DLD1 (cell line): ENCODE results near the gene NEURL2.

Experiments
- in situ Hi-C: cut with HindIII; loops from 2 replicates; pipeline ENCODE4 v1.10.0; 2017; ENCODE audit warnings: low sequenced_read_pairs

Gene NEURL2

DNA sequence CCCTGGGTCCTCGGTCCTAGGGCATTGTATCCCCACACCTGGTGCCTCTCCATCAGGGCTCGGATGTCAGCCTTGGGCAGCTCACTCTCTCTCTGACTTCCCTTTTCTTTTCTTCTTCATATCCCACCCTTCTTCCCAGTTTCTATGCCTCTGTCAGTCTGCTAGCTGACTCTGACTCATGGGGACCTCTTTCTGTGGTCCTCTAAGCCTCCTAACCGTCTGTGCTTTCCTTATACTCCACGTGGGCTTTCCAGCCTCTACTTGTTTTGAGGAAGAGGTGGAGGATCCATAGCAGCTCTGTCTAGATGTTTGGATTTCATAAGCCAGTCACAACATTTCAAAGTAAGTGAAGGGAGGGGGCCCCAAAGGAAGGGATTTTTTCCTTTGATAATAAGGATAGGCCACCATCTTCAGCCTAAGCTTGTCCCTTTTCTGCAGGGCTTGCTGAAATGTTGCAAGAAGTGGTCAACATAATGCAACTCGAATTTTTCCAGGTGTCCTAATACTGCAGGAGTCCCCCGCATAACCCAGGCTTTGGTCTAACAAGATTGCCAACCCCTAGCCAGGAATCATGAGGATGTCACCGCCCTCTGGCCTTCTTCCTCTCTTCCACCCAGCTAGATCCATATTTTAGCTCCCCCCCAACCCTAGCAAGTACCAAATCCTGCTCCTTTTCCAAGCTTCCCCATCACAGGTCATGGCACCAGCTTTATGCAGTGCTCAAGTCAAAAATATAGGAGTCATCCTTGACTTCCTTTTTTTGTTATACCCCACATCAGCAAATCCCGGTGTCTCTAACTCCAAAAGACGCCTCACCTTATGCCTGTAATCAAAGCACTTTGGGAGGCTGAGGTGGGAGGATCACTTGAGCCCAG is 29.7 kb upstream of the NEURL2 start:
- in situ Hi-C loops: no loop called here

DNA sequence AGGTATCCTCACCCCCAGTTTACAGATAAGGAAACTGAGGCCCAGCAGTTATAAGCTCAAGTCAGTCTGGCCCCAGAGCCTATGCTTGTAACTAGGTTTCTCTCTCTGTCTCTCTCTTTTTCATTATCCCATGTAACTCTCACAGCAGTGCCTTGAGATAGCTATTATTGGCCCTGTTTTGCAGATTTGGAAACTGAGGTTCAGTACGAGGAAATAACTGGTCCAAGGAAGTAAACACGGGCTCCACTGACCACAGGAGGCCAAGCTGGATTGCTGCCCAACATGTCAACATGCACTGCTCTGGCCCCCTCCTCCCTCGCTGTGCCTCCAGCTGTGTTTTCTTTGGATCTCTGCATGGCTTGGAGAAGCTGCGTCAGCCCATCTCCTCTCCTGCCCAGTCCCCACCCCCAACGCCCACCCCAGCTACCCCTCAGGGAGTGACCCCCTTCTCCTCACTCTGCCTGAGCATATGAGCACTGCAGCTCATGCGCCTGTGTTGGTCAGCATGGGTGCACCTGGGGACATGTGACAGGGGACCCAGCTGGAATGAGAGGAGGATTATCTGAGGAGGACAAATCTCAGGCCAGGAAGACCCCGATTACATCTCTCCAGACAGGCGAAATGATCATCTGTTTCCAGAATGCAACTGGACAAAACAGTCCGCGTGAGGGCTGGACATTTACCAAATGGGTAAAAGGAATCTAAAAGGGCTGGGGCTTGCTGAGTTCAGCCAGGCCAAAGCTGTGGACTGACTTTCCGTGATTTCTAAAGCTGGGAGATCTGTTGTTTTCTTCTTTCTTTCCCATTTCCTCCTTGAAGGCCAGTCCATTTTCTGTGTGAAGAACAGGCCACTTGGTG is 28.8 kb upstream of the NEURL2 start:
- in situ Hi-C loops: no loop called here

DNA sequence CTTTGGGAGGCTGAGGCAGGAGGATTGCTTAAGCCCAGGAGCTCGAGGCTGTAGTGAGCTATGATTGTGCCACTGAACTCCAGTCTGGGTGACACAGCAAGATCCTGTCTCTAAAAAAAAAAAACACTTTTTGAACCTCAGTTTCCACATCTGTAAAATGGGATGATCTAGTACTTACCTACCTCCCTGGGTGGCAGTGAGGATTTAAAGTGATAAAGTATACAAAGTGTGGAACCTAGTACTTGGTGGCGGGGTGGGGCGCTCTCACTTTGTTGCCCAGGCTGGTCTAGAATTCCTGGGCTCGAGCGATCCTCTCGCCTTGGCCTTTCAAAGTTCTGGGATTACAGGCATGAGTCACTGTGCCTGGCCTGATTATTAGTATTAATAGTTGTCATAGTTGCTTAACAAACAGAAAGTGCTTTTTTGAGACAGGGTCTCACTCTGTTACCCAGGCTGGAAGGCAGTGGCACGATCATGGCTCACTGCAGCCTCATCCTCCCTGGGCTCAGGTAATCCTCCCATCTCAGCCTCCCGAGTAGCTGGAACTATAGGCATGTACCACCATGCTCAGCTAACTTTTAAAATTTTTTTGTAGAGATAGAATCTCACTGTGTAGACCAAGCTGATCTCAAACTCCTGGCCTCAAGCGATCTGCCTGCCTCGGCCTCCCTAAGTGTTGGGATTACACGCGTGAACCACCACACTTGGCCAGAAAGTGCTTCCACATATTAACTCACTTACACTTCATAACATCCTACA is 27.9 kb upstream of the NEURL2 start:
- in situ Hi-C loops: no loop called here

DNA sequence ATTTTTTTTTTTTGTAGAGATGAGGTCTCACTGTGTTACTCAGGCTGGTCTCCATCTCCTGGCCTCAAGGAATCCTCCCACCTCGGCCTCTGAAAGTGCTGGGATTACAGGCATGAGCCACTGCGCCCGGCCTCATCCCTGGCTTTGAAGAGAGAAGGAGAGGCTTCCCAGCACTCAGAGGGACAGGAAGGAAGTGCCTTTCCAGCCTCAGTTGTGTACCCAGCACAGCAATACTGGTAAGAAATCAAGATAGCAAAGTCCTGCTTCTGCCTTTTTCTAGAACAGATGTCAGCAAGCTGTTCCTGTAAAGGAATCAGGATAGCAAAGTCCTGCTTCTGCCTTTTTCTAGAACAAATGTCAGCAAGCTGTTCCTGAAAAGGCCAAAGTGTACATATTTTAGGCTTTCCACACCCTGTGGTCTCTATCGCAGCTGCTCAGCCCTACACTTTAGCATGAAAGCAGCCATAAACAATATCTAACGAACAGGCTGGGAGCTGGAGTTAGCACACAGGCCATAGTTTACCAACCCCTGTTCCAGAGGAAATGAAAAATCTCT is 27.3 kb upstream of the NEURL2 start:
- in situ Hi-C loops: no loop called here

DNA sequence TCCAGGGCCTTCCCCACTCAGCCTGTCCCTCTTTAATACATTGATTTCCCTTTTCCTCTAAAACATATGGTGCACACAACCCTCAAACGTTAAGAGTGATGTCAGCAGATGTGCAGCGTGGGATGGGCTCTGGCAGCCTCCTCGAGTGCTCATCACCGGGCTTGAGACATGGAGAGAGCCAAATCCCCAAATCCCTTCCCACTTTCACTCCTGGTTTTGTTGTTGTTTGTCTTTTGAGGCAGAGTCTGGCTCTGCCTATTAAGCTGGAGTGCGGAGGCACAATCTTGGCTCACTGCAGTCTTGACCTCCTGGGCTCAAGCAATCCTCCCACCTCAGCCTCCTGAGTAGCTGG is 26.8 kb upstream of the NEURL2 start:
- in situ Hi-C loops: no loop called here

DNA sequence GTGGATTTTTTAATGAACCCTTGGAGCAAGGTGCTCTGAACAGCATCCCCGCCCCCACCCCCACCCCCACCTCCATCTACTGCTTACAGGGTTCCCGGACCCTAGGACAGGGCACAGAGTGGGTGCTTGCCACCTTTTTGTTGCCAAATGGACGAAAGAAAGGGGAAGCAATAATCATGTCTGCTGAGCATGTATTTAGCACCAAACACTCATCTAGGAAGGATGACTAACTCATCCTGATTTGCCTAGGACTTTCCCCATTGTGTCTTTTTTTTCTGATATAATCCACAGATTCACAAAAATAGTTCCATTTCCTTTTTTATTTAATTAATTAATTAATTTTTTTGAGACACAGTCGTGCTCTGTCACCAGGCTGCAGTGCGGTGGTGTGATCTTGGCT is 22.1 kb upstream of the NEURL2 start:
- in situ Hi-C loops: no loop called here

DNA sequence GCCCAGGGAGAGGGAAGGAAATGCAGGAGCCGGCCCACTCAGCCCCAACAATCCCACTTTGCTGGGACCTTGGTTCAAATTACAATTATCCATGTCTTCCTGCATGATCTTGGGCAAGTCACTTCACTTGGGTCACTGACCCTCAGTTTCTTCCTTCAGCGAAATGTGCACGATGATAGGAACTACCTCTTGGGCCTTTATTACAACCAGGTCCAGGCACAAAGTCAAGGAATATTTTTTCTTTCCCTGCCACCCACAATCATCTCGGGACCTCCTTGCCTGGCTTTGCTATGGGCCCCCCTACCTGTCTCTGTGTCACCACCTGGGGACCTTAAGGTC is 21.3 kb upstream of the NEURL2 start:
- in situ Hi-C loops: no loop called here

DNA sequence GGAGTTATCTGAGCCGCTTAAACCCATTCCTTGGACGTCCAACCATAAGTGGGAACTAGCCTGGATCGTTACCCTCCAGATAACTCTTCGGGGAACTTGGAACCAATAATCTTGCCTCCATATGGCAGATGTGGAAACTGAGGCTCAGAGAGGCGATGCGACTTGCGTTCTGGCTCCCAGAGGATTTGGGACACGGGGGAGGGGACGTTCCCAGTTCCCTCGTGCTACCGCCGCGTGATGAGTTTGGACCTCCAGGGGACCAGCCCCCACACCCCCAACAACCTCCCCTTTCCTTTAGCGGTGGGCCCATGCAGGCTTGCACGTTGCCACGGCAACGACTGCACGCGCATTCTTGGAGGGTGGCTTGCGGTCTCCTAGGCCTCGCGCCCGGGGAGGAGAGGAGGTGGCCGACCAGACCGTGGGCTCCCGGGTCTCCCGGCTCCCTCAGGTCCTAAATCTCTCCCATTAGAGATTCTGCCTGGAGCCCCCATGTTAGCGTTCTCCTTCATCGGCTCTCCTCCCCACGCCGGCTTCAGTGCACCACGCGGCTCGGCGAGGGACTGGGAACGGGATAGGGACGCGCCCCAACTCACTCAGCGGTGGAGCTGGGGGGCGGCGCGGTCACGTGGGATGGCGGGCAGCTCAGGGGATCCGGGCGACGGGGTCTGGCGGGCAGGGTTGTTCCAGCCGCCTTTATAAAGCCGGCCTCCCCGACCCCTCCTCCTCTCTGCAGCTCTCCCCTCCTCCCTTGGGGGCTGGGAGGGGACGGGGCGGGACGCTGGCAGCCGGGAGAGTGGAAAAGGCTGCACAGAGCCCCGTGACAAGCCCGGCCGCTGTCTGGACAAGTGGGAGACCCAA is 20.7 kb upstream of the NEURL2 start, which contains the start of gene PLTP:
TSS of gene PLTP (minus strand) at position 670 of the 858 bp plus-strand sequence. CDS start 703 bp downstream, outside the sequence.
- in situ Hi-C loops: no loop called here

DNA sequence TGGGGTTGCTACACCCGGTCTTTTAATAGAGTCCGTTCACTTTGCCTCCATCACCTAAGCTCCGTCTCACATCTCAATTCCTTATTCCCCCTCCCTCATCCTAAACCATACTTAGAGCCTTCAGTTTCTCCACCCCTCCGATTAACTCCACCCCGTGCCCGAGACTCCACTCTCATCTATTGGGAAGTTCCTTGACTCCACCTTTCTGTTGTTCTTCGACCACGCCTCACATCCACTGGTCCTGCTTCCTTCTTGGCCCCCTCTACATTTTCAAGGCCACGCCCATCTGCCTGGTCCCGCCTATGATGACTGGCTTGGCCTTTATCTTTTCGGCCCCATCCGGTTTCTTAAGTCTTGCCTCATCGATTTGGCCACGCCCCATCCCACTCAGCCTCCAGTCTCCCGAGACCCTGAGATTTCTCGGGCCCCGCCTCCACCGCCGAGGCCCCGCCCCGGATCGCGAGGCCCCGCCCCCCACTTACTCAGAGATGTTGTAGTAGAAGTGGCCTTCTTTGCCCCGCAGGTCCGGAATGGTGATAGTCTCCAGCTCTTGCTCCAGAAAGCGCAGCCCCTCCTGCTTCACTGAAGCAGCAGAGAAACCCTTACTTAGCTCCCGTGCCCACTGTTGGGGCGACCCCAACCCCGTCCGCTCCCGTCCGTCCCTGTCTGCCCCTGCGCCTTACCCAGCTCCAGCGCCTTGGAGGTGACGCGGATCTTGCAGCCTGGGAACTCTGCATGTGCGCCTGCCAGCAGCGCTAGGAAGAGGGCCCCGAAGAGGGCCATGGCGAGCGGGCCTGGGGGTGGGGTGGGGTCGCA is 19.9 kb upstream of the NEURL2 start:
- in situ Hi-C loops: no loop called here

DNA sequence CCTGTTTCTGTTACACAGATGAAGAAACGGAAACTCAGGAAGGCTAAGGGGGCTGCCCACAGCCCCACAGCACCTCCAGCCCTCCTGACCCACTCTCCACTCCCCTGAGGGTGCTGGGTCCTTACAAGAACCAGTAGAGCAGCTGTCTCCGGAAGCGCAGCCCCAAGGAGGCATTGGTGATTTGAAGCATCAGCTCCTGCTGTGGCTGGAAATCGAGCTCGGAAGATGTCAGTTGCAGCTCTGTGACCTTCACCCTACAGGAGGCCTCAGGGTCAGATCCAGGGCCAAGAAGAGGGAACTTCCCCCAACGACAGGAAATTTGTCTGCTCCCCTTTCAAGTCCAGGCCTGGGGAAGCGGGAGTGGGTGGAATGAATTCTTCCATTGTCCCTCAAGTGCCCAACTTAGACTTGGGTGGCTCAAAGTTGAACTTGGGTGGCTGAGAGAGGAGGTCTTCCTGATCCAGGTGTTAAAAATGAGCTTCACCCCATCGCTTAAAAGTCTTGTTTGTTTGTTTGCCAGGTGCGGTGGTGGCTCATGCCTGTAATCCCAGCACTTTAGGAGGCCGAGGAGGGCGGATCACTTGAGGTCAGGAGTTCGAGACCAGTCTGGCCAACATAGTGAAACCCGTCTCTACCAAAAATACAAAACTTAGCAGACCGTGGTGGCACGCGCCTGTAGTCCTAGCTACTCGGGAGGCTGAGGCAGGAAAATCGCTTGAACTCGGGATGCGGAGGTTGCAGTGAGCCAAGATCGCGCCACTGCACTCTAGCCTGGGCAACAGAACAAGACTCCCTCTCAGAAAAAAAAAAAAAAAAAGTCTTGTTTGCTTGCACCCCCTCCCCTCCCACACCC is 19.0 kb upstream of the NEURL2 start:
- in situ Hi-C loops: no loop called here

DNA sequence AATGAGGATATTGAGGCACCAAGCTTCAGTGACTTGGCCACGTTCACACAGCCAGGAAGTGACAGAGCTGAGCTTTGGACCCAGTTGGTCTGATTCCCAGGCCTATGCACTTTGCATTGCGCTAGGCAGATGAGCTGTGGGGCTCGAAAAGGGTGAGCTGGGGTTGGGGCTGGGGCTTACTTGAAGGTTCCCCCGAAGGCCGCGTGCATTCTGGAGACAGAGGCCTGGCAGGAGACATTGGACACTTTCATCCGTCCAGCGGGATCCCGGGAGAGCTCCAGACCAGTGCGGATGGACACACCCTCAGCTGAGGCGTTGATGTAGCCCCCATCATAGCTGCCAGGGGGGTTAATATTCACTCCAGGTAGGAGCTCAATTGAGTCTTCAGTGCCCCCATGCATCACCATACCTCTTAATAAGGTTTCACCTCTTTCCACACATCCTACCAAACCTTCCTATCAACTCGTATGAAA is 18.4 kb upstream of the NEURL2 start:
- in situ Hi-C loops: no loop called here

DNA sequence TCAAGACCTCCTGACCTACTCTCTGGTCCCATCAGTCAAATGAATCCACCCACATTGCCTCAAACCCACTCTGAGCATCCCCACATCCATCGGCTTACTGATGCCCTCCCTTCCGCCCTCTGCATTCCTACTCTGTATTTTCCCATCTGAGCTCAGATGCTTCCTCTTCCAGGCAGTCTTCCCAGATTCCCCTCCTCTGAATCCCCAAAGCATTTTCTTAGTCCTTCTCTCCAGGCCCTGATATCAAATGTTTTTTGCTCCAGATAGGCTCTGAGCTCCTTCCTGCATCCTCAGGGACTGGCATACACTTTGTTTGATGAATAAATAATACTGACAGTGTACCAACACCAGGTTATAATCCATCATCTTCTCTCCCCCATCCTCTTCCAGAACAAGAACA is 17.1 kb upstream of the NEURL2 start:
- in situ Hi-C loops: no loop called here

DNA sequence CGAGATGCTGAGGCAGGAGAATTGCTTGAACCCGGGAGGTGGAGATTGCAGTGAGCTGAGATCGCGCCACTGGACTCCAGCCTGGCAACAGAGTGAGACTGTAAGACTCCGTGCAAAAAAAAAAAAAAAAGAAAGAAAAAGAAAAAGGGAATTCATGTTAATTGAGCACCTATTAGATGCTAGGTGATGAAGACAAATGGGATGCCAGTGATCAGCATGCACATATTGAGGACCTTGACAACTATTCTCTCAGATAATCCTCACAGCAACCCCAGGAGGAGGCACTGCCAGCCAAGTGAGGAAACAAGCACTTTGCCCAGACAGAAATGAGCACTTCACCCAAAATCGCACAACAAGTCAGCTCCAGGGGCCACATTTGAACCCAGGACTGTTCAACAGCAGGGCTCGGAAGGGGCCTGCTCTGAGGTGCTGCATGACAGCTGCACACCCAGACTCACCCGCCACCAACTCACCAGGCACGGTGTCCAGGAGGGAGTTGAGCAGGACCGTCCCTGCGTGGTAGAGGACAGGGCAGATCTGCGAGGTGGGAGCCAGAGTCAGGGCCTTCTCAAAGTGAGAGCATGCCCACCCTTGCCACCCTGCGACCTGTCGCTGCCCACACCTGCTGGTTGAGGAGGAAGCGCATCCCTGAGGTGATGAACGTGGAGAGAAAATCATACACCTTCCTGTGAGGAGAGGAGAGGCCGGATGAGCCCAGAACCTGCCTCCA is 16.4 kb upstream of the NEURL2 start:
- in situ Hi-C loops: no loop called here

DNA sequence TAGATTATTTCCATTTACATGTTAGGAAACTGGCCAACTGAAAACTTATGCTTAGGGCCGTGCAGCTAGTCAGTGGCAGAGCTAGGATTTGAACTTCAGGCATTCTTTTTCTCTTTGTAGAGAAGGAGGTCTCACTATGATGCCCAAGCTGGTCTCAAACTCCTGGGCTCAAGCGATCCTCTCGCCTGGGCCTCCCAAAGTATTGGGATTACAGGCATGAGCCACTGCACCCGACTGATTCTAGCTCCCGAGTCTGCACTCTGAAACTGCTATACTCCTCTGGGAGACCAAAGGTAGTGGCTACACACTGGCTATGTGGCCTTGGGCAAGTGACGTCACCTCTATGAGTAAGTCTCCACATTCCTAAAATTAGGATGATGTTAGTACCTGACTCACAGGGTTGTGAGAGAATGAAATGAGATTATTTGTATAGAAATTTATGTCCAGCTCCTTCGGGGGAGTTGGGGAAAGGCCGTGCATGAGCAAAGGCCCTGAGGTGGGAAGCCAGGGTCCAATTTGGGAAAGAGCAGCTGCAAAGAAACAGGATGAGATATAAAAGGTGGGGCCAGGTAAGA is 14.6 kb upstream of the NEURL2 start:
- in situ Hi-C loops: no loop called here

DNA sequence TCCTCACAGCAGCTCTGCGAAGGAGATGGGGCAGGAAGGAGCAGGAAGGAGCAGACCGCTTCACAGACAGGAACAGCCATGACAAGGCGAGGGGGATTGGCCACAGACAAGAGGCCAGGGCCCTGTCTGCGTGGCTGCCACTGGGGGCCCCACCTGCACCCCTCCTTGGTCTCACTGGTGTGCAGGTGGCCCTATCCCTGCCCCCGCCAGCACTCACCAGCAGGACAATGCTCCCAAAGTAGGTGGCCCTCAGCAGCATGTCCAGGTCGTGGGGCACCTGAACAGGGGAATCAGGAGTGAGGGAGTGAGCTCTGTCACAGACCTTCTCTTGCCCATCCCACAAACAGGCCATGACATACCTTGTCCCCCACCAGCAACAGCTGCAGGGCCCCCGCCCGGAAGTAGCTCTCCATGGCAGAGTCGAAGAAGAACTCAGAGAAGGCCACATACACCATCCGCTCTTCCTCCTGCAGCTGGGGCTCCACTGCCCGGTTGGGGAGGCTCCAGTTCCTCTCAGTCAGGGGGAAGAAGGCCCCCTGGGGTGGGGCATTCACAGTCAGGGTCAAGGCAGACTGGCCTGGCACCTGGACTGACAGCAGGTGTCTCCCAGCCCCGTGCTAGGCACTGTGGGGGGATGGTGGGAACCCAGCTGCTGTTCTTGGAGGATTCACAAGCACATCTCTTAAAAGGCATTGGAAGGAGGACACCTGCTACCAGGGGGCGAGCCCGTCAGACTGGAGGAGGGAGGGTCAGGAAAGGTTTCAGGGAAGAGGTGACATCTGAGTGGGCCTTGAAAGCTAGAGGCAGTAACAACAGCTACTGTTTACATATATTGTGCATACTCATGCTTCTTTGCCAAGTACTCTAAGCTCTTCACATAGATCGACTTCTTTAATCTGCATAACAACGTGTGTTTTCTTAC is 13.8 kb upstream of the NEURL2 start:
- in situ Hi-C loops: no loop called here

DNA sequence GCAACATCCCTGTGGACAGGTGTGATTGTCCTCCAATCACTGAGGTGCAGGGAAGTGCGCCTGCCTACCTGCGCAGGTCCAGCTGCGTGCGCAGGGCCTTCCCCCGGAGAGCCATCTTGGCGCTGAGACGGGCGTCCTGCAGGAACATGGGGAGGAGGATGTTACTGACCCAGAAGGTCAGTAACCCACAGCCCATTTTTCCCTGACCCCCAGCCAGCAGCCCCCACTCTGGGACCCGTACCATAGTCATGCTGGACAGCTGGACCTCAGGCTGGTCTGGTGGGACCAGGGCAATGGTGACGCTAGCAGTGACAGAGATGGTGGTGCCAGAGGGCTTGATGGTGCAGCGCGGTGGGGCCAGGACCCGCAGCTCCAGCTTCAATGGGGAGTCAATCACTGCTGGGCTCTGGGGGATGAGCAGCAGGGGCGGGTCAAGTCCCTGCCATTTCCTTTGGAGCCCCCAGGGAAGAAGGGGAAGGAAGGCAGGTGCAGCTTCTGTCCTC is 11.2 kb upstream of the NEURL2 start:
- in situ Hi-C loops: no loop called here
